GM06990 (cell line): ENCODE measurements around the gene EGFR.

Experiments
- DNase-seq: peaks from one replicate; pipeline ENCODE4 v3.0.0-alpha.2; 2011; ENCODE audit not compliant: insufficient read length; ENCODE audit errors: extremely low read depth
- H3K27me3 ChIP-seq: replicated peaks from 2 replicates; pipeline ENCODE4 v1.6.0; 2011; ENCODE audit warnings: low read length; ENCODE audit not compliant: control insufficient read depth, insufficient read depth
- H3K36me3 ChIP-seq: 2 replicates; pipeline ENCODE4 v1.5.1; 2011; ENCODE audit warnings: low read length; ENCODE audit not compliant: control insufficient read depth, insufficient read depth
- H3K4me3 ChIP-seq: replicated peaks from 2 replicates; pipeline ENCODE4 v1.5.1; 2011; ENCODE audit warnings: low read depth, mild to moderate bottlenecking, control low read depth, low read length
- TF ChIP-seq, protein P1 (sequence below): IDR thresholded peaks from 2 replicates; pipeline ENCODE4 v1.5.1; 2011; ENCODE audit warnings: low read length, control low read depth, mild to moderate bottlenecking, inconsistent platforms; ENCODE audit not compliant: insufficient read depth, poor library complexity, severe bottlenecking

EGFR gene

DNA sequence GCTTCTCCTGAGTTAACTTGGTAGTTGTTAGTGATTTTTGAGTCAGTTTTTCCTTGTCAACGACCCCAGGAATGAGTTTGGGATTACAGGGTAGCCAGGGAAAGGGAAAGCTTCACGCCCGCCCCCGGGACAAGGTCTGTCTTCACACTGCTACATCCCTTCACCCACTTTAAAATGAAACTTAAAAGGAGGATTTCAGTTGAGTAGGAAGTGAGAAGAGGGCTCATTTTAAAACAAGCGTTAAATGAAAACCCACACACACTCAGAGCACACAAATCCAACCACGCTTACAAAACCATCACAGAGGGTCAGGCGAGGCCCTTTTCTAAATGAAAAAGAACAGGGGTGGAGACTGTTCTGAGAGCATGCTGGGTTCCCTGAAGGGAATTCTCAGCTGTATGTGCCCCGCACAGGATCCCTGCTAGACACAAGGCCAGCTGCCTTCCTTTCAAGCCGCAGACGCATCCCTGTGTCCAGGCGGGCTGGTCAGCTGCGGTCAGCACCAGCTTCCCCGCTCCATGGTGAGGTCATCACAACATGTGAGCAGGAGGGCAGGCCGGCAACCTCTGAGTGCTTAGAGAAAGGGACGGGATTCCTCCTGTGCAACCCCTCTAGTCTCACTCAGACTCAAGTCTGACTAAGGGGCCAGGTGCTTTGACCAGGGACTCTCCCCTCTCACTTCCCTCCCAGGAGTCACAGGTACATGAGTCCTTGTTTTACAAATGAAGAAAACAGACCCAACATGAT, 111.8 kb downstream of the EGFR start:
- H3K27me3 ChIP-seq, result no peaks in the 10 kb centered on the region
- no peak overlapping the region for H3K4me3 ChIP-seq
- no peaks in the 10 kb centered on the region for H3K36me3 ChIP-seq
- no peak for DNase-seq
- TF ChIP-seq, protein P1, sequence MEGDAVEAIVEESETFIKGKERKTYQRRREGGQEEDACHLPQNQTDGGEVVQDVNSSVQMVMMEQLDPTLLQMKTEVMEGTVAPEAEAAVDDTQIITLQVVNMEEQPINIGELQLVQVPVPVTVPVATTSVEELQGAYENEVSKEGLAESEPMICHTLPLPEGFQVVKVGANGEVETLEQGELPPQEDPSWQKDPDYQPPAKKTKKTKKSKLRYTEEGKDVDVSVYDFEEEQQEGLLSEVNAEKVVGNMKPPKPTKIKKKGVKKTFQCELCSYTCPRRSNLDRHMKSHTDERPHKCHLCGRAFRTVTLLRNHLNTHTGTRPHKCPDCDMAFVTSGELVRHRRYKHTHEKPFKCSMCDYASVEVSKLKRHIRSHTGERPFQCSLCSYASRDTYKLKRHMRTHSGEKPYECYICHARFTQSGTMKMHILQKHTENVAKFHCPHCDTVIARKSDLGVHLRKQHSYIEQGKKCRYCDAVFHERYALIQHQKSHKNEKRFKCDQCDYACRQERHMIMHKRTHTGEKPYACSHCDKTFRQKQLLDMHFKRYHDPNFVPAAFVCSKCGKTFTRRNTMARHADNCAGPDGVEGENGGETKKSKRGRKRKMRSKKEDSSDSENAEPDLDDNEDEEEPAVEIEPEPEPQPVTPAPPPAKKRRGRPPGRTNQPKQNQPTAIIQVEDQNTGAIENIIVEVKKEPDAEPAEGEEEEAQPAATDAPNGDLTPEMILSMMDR, result no peak

DNA sequence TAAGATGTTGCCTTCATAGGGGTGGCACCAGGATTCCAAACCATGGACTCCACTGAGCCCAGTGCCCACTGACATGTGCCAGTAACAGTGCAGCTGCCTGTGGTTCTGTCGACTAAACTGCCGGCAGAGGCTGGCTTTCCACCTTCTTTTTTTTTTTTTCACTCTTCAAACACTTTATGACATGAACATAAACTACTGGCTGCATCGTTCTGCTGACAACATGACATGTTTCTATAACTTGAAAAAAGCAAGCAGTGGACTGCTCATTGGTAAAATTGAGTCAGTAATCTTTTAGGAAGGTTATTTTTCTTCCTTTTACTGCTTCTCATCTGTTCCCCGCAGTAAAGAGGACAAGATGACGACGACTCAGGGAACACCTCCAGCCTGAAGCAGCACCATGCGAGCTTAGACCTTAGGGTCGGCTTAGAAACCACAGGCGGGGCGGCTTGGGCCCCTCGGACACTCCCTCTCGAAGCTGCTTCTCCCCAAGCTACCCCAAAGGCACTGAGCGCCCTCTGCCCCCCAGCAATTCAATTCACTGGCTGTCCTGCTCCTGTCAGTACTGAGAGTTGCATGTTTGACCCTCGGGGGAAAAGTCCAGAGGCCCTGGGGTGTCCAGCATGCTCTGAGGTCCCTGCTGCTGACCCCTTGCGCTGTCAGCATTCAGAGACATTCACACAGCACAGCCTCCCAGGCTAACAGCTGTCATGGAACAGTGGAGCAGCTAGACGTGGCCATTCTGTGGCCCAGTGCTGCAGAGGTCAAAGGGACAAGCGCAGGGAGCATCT, 112.5 kb downstream of the EGFR start:
- Histone ChIP-seq H3K36me3 (no peaks in the 10 kb centered on the region), H3K4me3 (no peak overlapping the region), H3K27me3 (no peaks in the 10 kb centered on the region)
- TF ChIP-seq, protein P1, result no peak
- no peak for DNase-seq

DNA sequence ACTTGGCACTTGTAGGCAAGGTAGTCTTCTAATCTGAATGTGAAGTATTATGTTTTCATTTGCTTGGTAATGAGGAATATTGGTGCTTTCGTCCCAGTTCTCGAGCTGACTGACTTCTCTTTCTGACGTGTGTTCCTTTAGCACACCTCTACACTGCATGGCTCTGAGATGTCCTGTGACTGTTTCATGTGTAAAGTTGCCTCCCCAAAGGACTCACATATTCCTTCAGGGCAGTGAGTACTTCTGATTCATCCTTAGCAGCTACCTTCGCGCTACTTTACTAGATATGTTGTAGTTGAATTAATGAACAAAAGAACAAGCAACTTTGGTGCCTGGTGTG, 113.7 kb downstream of the EGFR start:
- DNase-seq, result no peak
- Histone ChIP-seq H3K27me3 (no peaks in the 10 kb centered on the region), H3K36me3 (no peaks in the 10 kb centered on the region), H3K4me3 (no peak overlapping the region)
- TF ChIP-seq, protein P1, result no peak

DNA sequence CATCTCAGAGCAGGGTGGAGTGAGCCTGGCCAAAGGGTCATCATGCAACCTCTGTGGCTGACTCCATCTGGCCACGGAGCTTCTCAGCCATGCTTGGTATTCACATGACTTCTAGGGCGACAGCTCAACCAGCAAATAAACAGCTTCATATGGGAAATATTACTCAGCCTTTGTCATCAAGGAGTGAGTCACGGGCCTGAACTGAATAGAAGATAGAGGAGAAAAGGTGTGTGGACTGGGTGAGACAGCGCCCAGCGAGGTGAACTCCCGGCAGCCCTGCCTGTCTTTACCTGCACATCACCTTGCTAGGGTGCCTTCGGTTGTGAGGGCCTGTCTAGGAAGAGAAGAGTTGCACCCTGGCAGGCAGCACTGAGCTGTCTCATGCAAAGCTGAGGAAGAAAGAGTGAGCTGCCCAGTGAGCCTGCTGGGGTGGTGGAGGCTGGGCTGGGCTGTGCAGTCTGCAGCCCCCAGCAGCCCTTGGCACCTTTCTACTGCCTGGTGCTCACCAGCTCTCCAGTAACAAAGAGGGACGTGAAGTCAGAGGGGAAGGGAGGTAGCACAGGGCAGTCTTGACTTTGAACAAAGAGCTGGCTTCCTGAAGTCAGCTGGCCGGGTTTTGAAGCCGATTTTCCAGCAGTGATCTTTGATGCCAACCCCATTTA, 114.2 kb downstream of the EGFR start:
- Histone ChIP-seq H3K36me3 (no peaks in the 10 kb centered on the region), H3K4me3 (no peak overlapping the region), H3K27me3 (no peaks in the 10 kb centered on the region)
- TF ChIP-seq, protein P1, result no peak
- no peak for DNase-seq

DNA sequence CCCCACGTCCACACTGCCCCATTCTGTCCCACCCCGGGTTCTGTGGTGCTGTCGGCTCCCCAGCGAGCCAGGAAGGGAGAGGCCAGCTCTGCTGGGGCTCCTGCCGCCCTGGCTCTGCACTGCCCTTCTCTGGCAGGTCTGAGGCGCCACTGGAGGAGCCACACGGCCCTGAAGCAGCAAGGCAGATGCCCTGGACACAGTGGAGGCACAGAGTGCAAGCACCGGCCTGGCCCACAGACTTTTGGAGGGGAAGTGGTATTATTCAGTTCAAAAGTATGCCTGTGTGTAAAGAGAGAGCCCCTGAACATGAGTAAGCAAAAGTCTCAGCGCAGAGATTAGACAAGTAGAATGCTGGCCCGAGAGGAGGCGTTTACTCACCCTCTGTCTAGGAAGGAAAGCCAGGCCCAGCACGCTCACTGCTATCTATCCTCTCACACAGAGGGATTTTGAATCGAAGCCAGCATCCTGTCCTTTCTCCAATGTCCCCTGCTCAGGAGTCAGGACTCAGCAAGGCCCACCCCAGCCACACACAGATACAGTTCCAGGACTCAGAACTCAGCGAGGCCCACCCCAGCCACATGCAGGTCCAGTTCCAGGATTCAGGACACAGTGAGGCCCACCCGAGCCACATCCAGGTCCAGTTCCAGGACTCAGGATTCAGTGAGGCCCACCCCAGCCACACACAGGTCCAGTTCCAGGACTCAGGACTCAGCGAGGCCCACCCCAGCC, 115.0 kb downstream of the EGFR start:
- TF ChIP-seq, protein P1, result no peak
- no peak overlapping the region for H3K4me3 ChIP-seq
- no peak for DNase-seq
- H3K27me3 ChIP-seq, result no peaks in the 10 kb centered on the region
- H3K36me3 ChIP-seq, result no peaks in the 10 kb centered on the region
